CD14-positive monocyte (primary cell): ENCODE data around the gene PDE4B. TPM values are rescaled to one million over a fixed set of nuclear protein-coding genes. Genes with fewer than 3 reads are reported as not detected.
A peak's percentile ranks its signal among the peaks of the same experiment; 100 is the strongest.

Experiments used
- DNase-seq, 3 donors: peaks; one replicate each; pipeline ENCODE4 v3.0.0-alpha.2; 2011 to 2022
- H2AFZ ChIP-seq: 2 replicates; pipeline ENCODE4 v1.6.0; 2012; ENCODE audit warnings: mild to moderate bottlenecking, low read depth, low read length, inconsistent platforms; ENCODE audit not compliant: insufficient read depth, poor library complexity, severe bottlenecking
- H3K27ac ChIP-seq, 2 donors: 1 replicate in 1 of 2; 2 replicates in 1 of 2; pipeline ENCODE4 v1.5.1; 2012 to 2013; ENCODE audit warnings: low read length in 2 of 2, control low read depth in 1 of 2, inconsistent platforms in 1 of 2, low read depth in 1 of 2, mild to moderate bottlenecking in 1 of 2
- H3K27me3 ChIP-seq, 2 donors: one replicate each; pipeline versions ENCODE4 v1.6.0 to v1.6.1; 2011 to 2013; ENCODE audit warnings: low read length in 2 of 2; ENCODE audit not compliant: control insufficient read depth in 2 of 2, insufficient read depth in 2 of 2
- H3K36me3 ChIP-seq, 2 donors: replicated peaks in 1 of 2; 1 replicate in 1 of 2; 2 replicates in 1 of 2; pipeline versions ENCODE4 v1.5.1 to v1.6.1; 2012 to 2013; ENCODE audit warnings: low read length in 2 of 2, control low read depth in 1 of 2, inconsistent platforms in 1 of 2, mild to moderate bottlenecking in 1 of 2; ENCODE audit not compliant: insufficient read depth in 2 of 2, control insufficient read depth in 1 of 2
- H3K4me1 ChIP-seq, 2 donors: 1 replicate in 1 of 2; 2 replicates in 1 of 2; pipeline versions ENCODE4 v1.5.1 to v1.6.1; 2012 to 2013; ENCODE audit warnings: low read length in 2 of 2, control low read depth in 1 of 2, inconsistent platforms in 1 of 2, mild to moderate bottlenecking in 1 of 2, moderate library complexity in 1 of 2; ENCODE audit not compliant: insufficient read depth in 2 of 2, control insufficient read depth in 1 of 2
- H3K4me2 ChIP-seq: replicated peaks from 2 replicates; pipeline ENCODE3; 2012; ENCODE audit warnings: low read length, moderate library complexity, mild to moderate bottlenecking; ENCODE audit not compliant: poor library complexity, severe bottlenecking; ENCODE audit errors: extremely low read depth
- H3K4me3 ChIP-seq, 3 experiments: fragments of 200-600 bp in 1 of 3; sonication (generic) in 1 of 3; replicated peaks in 1 of 3; 1 replicate in 2 of 3; 2 replicates in 1 of 3; pipeline ENCODE4 v1.5.1; 2011 to 2013; ENCODE audit warnings: low read length in 3 of 3, mild to moderate bottlenecking in 3 of 3, control low read depth in 2 of 3, low read depth in 2 of 3, inconsistent platforms in 1 of 3, moderate library complexity in 1 of 3
- H3K79me2 ChIP-seq: 2 replicates; pipeline ENCODE4 v1.6.0; 2012; ENCODE audit warnings: mild to moderate bottlenecking, control low read depth, inconsistent platforms, low read length, moderate library complexity; ENCODE audit not compliant: insufficient read depth
- H3K9ac ChIP-seq: 2 replicates; pipeline ENCODE4 v1.6.0; 2017; ENCODE audit warnings: low read length, mild to moderate bottlenecking; ENCODE audit not compliant: insufficient read depth, poor library complexity, severe bottlenecking
- H3K9me3 ChIP-seq, 2 donors: replicated peaks in 1 of 2; 1 replicate in 1 of 2; 2 replicates in 1 of 2; pipeline versions ENCODE4 v1.5.1 to v1.6.1; 2012 to 2013; ENCODE audit warnings: low read length in 2 of 2, control low read depth in 1 of 2; ENCODE audit not compliant: control insufficient read depth in 1 of 2, insufficient read depth in 1 of 2
- H4K20me1 ChIP-seq: 2 replicates; pipeline ENCODE4 v1.6.0; 2012; ENCODE audit warnings: mild to moderate bottlenecking, low read length, control low read depth, moderate library complexity; ENCODE audit not compliant: insufficient read depth
- H3K27ac Mint-ChIP-seq, 7 donors: one replicate each; pipeline ENCODE4 v1.8.0; 2020; ENCODE audit warnings: mild to moderate bottlenecking in 7 of 7, mixed read lengths in 7 of 7, moderate library complexity in 6 of 7, inconsistent platforms in 2 of 7
- H3K27me3 Mint-ChIP-seq, 3 donors: one replicate each; pipeline ENCODE4 v1.8.0; 2021 to 2022; ENCODE audit warnings: low read depth in 3 of 3, mild to moderate bottlenecking in 3 of 3, mixed read lengths in 3 of 3, moderate library complexity in 3 of 3, inconsistent platforms in 1 of 3
- H3K36me3 Mint-ChIP-seq, 2 donors: one replicate each; pipeline ENCODE4 v1.8.0; 2020; ENCODE audit warnings: mixed read lengths in 2 of 2, inconsistent platforms in 1 of 2, mild to moderate bottlenecking in 1 of 2
- H3K4me1 Mint-ChIP-seq: one replicate; pipeline ENCODE4 v1.8.0; 2020; ENCODE audit warnings: mild to moderate bottlenecking, mixed read lengths
- H3K4me3 Mint-ChIP-seq, 2 donors: one replicate each; pipeline ENCODE4 v1.8.0; 2020; ENCODE audit warnings: mild to moderate bottlenecking in 2 of 2, mixed read lengths in 2 of 2, moderate library complexity in 1 of 2
- H3K9me3 Mint-ChIP-seq, 7 donors: one replicate each; pipeline ENCODE4 v1.8.0; 2020 to 2022; ENCODE audit warnings: mixed read lengths in 7 of 7, mild to moderate bottlenecking in 6 of 7, moderate library complexity in 6 of 7, inconsistent platforms in 2 of 7
- WGBS: methylation state at CpG from one replicate; pipeline ENCODE4 v1.1.5; 2013; ENCODE audit warnings: missing lambda C conversion rate; ENCODE audit not compliant: insufficient coverage; 5-methylcytosine and 5-hydroxymethylcytosine counted together
- intact Hi-C, 2 donors: fragments of 100-400 bp; cut with micrococcal nuclease; formaldehyde crosslinking; loops; one replicate each; pipeline versions ENCODE4 v1.15.0 to v1.15.1; 2023
- polyA plus RNA-seq, 3 donors: library from polyadenylated mRNA; depleted of rRNA in 1 of 3; unstranded in 2 of 3; stranded (reverse) in 1 of 3; fragments of 300-500 nt in 2 of 3; fragments of >200 nt in 1 of 3; fragmentation: Illumina TruSeq in 2 of 3; gene quantifications; 1 replicate in 2 of 3; 2 replicates in 1 of 3; pipeline ENCODE4 v1.2.3, GENCODE V29; 2012 to 2021
- TF ChIP-seq, protein P1 (sequence below): fragments of 200-600 bp; IDR thresholded peaks from one replicate; pipeline ENCODE4 v1.8.0; 2022; ENCODE audit warnings: antibody characterized with exemption, mild to moderate bottlenecking

Gene PDE4B
- polyA plus RNA-seq, 3 donors = 17.2 to 52.8 (median 25.2) TPM

DNA sequence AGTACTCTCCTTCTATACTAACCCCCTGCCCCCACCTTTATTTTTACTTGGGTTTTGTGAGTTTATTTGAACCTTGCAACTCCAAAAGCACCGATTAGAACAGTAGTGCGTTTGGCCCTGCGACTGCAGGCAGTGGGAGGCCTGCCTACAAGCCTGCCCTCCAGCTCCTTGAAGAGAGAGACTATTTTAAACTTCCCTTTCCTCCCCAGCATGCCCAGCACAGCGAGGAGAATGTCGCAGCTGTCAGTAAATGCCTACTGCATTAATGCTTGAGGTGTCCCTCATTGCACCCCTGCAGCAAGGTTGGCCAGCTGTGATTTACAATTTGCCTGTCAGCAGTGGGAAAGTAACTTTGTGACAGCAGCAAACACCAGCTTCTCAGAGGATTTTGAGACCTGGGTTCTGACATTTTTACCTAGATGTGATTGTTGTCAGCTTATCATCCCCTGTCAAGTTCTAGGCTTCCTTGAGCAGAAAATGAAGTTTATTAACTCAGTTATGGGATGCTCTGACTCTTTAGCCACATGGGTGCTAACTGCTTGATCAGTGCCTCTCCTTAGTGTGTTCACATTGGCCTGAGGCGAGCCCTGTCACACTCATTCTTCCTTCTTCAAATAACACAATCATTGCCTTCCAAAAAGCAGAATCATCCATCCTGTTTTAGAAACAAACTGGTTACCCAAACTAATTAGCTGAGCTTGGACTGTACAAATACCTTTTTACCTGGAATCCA is 170.6 kb downstream of the PDE4B start:
- TF ChIP-seq, protein P1, sequence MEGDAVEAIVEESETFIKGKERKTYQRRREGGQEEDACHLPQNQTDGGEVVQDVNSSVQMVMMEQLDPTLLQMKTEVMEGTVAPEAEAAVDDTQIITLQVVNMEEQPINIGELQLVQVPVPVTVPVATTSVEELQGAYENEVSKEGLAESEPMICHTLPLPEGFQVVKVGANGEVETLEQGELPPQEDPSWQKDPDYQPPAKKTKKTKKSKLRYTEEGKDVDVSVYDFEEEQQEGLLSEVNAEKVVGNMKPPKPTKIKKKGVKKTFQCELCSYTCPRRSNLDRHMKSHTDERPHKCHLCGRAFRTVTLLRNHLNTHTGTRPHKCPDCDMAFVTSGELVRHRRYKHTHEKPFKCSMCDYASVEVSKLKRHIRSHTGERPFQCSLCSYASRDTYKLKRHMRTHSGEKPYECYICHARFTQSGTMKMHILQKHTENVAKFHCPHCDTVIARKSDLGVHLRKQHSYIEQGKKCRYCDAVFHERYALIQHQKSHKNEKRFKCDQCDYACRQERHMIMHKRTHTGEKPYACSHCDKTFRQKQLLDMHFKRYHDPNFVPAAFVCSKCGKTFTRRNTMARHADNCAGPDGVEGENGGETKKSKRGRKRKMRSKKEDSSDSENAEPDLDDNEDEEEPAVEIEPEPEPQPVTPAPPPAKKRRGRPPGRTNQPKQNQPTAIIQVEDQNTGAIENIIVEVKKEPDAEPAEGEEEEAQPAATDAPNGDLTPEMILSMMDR = no peak
- peaks cover 0 to 6% (median 2%) of the 10 kb centered on the region in 7 donors for H3K9me3 Mint-ChIP-seq
- H3K4me2 ChIP-seq = no peak overlapping the region
- no peaks in the 10 kb centered on the region for H3K36me3 ChIP-seq
- H3K4me3 ChIP-seq = no peak overlapping the region
- H3K27me3 Mint-ChIP-seq = no peaks in the 10 kb centered on the region
- H3K27ac Mint-ChIP-seq = peak overlapping the region in 1 of 7 donors; percentile 18
- no peaks in the 10 kb centered on the region for H3K4me1 ChIP-seq
- H2AFZ ChIP-seq = peak overlapping the region; percentile 41
- no peaks in the 10 kb centered on the region for H3K9me3 ChIP-seq
- intact Hi-C loops = no loop called here
- DNase-seq = no peak
- H3K27me3 ChIP-seq = no peaks in the 10 kb centered on the region
- no peak overlapping the region for H3K27ac ChIP-seq
- H3K36me3 Mint-ChIP-seq = no peaks in the 10 kb centered on the region
- H3K9ac ChIP-seq = no peak overlapping the region
- H3K79me2 ChIP-seq = no peaks in the 10 kb centered on the region
- peaks cover 13% of the 10 kb centered on the region for H3K4me1 Mint-ChIP-seq
- no peaks in the 10 kb centered on the region for H4K20me1 ChIP-seq
- H3K4me3 Mint-ChIP-seq = no peak overlapping the region
- 39% methylated on average over 6 of the region's 6 CpGs for WGBS

DNA sequence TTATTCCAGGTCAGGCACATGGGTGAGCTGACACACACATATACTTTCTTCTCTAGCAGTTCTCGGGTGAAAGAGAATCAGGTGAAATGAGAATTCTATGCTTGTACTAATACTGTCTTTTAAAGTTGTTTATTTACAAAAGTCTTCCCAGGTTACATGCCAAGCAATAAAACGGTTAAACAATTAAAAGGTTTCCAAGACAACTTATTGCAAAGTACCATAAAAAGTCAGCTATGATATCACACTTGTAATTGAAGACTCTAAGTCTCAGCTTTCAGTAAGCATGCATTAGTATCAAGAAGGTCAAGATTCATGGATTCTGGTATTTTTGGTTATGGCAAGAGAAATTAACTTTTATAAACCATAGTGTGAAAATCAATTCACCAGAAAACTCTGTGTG is 171.4 kb downstream of the PDE4B start:
- Mint-ChIP-seq H3K36me3 (no peaks in the 10 kb centered on the region), H3K4me1 (peaks cover 13% of the 10 kb centered on the region), H3K4me3 (no peak overlapping the region), H3K27me3 (no peaks in the 10 kb centered on the region), H3K9me3 (peaks cover 0 to 6% (median 2%) of the 10 kb centered on the region in 7 donors), H3K27ac (no peak overlapping the region)
- Histone ChIP-seq H3K27ac (no peak overlapping the region), H2AFZ (no peak overlapping the region), H3K4me3 (no peak overlapping the region), H3K9me3 (no peaks in the 10 kb centered on the region), H3K79me2 (no peaks in the 10 kb centered on the region), H3K4me1 (no peaks in the 10 kb centered on the region), H4K20me1 (no peaks in the 10 kb centered on the region), H3K9ac (no peak overlapping the region), H3K36me3 (no peaks in the 10 kb centered on the region), H3K27me3 (no peaks in the 10 kb centered on the region), H3K4me2 (no peak overlapping the region)
- WGBS = no CpG with 5 or more reads among the region's 2 CpGs
- no peak for DNase-seq
- intact Hi-C loops = no loop called here
- TF ChIP-seq, protein P1 = no peak
